HG03066 (cell line): ENCODE measurements around the gene TRIM25.
A peak's percentile ranks its signal among the peaks of the same experiment; 100 is the strongest.
"Not testable (repeated sequence)": the region's sequence is repeated elsewhere in the genome, so short reads cannot be mapped to it uniquely, and the experiment has no call there.

Experiments
- ATAC-seq: cut with Tn5 transposase; IDR thresholded peaks from one replicate; pipeline ENCODE4 v1.9.1; 2021; ENCODE audit warnings: low read depth; ENCODE audit not compliant: unreplicated experiment

The TRIM25 gene, protein sequence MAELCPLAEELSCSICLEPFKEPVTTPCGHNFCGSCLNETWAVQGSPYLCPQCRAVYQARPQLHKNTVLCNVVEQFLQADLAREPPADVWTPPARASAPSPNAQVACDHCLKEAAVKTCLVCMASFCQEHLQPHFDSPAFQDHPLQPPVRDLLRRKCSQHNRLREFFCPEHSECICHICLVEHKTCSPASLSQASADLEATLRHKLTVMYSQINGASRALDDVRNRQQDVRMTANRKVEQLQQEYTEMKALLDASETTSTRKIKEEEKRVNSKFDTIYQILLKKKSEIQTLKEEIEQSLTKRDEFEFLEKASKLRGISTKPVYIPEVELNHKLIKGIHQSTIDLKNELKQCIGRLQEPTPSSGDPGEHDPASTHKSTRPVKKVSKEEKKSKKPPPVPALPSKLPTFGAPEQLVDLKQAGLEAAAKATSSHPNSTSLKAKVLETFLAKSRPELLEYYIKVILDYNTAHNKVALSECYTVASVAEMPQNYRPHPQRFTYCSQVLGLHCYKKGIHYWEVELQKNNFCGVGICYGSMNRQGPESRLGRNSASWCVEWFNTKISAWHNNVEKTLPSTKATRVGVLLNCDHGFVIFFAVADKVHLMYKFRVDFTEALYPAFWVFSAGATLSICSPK

DNA sequence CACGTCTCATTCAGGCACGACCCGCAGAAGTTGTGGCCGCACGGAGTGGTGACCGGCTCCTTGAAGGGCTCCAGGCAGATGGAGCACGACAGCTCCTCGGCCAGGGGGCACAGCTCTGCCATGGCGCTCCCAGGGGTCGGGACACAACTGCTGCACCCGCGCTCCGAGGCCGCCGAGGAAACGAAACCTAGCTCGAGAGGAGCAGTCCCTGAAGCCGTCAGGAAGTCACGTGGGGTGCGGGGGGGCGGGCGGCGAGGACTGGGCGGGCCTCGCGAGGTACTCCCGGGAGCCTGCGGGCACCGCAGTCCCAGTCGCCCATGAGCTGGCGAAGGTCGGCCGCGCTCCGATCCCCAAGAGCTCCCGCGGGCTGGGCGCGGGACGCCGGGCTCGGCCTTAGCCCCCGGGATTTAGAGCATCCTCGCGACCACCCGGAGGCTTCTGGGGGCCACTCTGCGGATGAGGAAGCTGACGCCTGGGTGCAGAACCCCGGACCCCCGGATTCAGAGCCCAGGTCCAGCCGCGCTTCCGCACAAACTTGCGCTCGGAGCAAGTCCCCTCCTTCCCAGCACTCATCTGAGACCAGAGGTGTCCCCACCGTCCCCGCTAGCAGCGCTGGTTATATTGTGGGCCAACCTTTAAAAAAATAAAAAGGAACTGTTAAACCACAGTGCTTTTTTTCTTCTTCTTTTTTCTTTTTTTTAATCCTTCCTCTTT, at the start of gene TRIM25:
TRIM25 (minus strand) TSS at position 183 of the 714 bp plus-strand sequence; CDS start at position 122, 61 bp downstream.
- ATAC-seq, result peak; percentile 69

DNA sequence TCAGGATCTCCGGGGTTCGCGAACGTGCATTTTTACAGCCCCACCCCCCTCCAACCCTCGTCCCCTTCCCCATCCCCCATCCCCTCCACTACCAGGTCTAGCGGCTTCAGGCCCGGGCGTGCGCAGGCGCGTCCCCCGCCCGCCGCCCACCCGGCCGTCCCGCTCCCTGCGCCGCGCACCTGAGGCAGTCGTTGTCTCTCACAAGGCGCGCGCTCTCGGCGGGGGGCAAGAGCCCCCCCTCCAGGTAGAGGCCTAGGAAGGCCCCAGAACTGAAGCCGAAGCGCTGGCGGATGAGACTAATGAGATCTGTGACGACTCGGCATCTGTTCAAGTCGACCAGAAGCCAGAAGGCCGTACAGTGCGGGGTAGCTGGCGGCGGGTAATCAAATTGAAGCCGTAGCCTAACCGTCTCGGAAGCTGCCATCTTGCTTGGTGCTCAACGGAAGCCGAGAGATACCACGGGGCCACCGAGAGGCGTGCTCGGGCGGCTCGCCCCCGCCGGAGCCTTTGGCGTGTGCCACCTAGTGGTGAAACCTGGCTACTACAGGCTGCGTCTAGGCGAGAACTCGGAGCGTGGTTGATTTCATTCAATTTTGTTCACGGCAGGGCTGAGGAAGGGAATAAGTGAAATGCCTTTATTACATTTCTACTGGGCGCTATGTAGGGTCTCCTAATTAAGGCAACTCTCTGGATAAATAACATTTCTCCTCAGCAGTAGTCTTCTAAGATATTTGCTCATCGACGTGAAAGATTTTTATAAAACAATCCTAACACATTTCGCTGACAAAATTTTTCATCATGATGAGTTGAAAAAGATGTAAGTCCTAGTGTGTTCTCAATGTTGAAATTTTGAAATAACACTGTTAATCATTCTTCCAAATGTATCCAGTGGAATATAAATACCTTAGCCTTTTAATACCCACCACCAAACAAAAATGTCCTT, 47.0 kb upstream of the TRIM25 start, which contains the start of gene COIL:
COIL (minus strand) TSS at position 455 of the 943 bp plus-strand sequence; CDS start at position 424, 31 bp downstream.
- ATAC-seq, result peak; percentile 96

DNA sequence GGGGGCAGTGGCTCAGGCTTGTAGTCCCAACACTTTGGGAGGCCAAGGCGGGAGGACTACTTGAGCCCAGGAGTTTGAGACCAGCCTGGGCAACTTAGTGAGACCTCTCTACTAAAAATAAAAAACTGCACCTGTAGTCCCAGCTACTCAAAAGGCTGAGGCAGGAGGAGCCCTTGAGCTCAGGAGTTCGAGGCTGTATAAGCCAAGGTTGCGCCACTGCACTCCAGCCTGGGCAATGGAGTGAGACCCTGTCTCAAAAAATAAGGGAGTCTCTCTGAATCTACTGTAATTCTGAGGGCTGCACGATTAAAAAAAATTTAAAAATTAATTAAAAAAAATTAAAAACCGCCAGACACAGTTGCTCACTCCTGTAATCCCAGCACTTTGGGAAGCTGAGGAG, 43.1 kb upstream of the TRIM25 start:
- no peak for ATAC-seq

DNA sequence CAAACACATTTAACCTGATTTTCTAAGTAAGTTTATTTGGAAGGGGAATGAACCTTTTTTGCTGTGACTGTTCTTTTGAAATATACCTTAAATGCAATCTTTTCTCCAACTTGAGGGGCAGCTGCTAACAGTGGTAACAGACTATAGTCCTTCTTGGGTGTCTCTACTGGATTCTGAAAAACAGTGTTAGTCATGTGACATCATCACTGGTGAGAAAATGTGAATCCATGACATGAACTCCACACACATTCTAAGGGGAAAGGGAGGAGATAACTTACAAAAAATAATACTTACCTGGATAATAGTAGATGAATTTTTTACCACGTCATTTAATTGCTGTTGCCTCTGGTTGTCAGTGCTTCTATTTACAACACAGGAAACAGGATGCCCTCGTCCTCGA, 35.7 kb upstream of the TRIM25 start:
- no peak for ATAC-seq

DNA sequence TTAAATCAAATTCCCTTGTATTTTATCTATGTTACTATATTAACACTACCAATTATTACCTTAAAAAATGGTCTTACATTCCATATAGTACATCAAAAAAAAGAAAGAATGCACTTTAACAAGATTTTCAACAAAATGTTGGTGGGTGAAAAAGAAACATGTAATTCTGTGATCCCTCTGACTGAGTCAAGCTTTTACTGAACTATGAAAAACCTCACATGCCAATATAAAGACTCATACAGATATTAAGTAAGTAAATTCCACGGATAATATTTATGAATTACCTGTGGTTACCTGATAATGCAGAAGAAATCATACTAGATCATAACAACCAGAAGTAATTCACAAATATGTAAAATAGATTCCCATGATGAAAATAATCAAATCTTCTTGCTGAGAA, 34.6 kb upstream of the TRIM25 start:
- no peak for ATAC-seq

DNA sequence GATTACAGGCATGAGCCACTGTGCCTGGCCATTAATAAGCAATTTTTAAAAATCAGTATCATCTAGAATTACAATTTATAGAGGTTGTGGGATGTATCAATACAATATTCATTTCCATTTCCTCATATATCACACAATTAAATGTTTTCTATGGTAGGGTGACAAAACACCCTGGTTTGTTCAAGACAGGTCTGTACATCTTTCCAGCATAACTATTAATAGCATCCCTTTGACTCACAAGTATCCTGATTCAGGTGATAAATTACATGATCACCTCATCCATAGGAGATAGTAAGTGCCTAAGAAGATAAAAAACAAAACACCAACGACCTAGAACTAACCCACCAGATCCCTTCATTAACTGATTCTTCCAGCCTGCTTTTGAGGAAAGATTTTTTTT, 33.9 kb upstream of the TRIM25 start:
- ATAC-seq, result no peak

DNA sequence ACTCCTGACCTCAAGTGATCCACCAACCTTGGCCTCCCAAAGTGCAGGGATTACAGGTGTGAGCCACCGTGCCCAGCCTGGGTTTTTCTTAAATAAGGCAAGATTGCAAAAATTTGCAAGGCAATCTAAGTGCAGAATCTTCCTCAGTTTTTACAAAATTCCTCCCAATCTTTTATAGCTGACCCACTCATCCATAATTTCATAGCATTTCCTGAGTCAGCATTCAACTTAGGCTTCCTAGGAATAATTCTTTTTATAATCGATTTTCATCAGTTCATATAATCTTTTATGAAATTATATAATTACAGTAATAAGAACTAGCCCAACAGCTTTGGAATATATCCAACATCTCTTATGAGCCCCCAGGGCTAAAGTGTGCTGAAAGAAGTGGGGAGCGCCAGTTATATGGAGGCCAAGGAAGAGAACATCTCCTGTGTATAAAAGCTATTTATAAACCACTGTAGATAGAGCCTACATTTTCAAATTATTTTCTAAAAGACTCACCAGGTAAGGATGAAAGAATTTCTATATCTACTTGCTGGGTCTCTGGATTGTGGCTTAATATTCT, 32.2 kb upstream of the TRIM25 start:
- ATAC-seq, result no peak

DNA sequence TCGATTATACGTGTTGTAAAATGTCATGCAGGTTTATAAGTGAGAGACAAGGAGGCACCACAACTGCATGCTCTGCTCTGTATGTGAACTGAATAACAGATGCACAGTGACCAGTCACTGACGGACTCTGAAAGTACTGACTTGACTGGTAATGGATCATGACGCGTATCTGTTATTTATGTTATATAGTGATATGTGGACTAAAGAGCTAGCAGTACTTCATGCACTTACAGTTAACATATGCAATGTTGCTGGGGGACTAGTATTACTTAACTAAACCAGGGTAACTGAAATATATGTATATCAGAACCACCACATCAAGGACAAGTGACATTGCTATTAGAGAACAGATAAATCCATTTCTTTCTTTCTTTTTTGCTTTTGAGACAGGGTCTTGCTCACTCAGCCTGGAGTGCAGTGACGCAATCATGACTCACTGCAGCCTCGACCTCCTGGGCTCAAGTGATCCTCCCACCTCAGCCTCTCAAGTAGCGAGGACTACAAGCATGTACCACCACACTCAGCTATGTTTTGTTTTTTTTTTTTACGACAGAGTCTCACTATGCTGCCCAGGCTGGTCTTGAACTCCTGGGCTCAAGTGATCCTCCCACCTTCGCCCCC, 29.8 kb upstream of the TRIM25 start:
- no peak for ATAC-seq

DNA sequence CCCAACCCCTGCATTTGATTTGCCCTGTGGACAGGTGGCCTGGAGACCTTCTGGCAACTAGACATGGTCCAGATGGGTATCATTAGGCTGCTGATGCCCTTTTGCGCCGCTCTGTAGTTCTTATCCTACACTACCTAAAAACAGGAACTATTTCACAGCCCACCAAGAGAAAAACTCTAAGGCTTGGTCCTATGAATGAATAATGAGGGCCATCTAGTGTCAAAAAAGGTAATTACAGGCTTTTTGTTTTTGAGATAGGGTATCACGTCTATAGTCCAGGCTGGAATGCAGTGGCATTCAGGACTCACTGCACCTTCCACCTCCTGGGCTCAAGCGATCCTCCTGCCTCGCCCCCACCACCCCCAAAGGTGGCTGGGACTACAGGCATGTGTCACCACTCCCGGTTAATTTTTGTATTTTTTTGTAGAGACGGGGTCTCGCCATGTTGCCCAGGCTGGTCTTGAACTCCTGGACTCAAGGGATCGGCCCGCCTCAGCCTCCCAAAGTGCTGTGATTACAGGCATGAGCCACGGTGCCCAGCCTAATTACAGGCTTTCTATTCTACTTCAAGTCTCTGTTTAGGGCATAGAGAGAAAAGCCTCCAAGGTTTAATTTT, 26.1 kb upstream of the TRIM25 start:
- no peak for ATAC-seq

DNA sequence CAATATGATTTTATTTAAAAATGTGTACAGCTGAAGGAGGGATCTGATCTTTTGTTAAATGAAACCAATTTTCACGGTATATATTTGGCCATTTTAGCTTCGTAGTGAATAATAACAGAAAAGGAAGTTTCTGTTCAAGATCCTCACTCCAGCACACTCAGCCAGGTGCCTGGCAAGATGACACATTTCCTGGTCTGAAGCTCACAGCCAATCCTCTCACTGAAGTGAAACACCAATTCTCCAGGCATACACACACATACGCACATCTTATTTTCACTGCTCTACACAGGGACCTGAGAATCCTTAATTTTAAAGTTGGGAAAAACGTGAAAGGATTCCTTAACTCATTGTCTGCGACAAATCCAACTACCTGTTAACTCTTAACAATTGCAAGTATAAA, 24.4 kb upstream of the TRIM25 start:
- not testable (repeated sequence) for ATAC-seq

DNA sequence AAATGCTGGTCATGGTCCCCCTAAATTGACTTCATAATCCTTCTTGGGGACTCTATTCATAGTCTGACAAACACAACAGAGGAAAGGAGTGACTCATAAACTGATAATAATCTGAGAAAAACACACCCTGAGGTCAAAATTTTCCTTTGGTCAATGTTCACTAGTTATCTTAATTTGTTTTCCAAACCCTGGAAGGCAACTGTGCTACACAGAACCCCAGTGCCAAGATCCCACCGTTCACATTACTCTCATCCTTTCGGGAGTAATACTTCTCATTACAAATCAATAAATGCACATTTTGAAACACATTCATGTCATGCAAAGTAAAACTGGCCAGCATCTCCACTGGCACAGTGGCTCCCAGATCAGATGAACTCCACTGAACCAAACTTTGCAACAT, 23.8 kb upstream of the TRIM25 start:
- ATAC-seq, result no peak

DNA sequence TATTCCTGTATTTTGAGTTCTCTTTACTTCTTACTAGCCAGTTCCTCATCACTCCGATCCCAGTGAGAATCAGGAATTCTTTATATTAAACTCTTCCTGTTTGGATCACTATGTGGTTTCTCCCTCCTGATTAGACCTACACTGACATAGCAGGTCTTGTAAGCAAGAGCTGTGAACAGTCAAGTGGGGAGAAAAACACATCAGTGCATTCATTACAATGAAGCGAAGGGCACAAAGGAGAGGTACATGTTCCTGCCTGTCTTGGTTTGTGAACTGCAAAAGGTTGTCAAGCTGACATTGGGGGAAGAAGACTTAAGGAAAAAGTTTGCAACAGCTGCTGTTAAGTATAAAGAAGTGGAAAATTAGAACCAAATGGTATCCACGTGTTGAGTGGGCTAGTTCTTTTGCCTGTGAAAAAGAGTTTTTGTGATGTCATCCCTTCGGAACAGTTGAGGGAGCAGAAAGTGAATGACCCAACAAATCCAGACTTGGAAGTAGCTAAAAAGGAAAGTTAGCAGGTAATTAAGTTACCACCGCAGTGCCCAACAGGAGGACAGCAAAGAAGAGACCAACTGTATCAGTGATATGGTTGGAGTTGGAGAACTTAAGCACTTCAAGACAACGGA, 23.0 kb upstream of the TRIM25 start:
- no peak for ATAC-seq

DNA sequence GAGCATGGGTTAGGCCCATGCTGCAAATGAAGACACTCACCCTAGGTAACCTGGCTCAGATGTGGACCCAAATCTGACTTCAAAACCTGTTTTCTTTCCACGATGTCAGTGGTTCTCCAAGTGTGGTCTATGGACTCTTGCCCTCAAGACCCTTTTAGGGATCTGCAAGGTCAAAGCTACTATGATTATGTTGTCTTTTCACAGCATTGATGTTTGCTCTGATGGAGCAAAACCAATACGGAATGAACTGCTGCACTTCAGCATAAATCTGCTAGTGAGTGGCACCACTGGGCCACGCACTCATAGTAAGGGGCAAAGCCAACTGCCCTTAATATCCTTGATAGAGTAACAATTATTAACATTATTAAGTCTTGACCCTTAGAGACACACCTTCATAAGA, 21.6 kb upstream of the TRIM25 start:
- ATAC-seq, result no peak

DNA sequence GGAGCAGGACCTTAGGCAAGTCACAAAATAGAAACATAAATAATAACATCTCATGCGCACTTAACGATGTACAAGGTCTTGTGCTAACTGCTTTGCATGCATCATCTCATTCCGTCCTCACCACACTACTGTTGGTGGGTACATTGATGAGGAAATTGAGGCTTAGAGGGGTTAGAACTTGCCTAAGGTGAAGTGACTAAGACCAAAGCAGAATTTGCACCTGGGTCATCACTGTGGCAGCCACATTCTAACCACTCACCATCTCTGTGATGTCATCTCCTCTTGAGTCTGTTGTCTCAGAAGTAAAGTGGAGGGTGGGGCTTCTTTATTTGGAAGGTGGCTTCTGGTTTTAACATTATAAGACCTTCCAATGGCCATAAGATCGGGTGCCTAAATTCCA, 20.4 kb upstream of the TRIM25 start:
- ATAC-seq, result no peak

DNA sequence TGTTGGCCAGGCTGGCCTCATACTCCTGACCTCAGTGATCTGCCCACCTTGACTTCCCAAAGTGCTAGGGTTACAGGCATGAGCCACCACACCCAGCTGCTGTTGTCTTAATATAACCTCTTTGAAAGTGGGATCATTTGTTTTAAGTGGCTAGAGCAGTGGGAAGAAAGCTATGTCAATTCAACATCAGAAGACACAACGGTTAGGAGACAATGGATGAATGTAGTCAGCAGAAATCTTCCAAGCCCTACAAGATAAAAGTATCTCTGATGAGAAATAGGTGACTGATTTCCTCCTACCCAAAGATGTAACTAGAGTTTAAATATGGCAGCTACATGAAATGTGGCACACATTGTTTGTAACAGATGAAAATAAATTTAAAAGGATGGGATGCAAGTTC, 20.0 kb upstream of the TRIM25 start:
- ATAC-seq, result no peak

DNA sequence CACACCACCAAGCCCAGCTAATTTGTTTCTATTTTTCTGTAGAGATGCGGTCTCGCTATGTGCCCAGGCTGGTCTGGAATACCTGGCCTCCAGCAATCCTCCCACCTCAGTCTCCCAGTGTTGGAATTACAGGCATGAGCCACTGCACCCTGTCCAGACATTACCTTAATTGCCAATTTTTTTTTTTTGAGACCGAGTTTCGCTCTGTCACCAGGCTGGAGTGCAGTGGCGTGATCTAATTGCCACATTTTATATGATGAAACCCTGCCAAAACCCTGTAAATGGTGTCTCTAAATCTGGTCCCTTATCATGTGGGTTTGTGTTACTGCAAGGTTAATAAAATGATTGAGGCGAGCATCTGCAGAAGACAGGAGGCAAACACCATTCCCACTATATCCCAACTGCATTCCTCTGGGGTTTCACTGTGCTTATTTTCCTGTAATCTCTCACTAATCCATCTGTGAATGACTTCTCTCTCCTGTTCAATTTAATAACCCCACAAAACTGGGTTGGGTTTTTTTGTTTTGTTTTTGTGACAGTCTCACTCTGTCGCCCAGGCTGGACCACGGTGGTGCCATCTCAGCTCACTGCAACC, 19.4 kb upstream of the TRIM25 start:
- ATAC-seq, result no peak

DNA sequence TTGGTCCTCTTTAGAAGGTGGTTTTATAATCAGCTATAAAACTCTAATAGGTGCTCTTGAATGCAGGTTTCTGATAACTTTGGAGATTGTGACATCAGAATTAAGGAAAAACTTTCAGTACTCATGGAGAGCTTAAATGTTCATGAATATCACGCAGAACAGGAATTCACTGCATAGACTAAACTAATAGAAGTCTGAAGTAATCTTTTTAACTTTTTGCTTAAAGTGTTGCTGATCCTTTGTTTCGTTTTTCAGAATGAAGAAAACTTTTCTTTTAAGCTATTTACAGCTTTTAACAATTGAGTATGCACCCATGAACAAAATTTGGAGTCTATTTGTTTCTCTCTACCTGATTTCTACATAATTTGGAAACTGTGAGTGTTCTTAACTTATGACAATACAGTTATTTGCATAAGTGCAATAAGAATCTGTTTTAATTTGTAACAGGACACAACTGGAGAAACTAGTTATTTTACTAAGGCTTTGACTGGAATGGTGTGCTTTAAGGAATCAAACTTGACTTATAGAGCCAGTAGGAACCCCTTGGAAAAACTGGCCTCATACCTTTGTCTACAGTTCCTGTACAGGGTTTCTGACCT, 17.0 kb upstream of the TRIM25 start:
- ATAC-seq, result no peak
